RWPE1 (cell line): ENCODE measurements around the gene RASD1.

Experiments
- CTCF ChIA-PET: fragments of 350-600 bp; sonication (Branson Sonifier 250); formaldehyde crosslinking; extraction: SDS; loops from one replicate; lab custom pipeline; 2021; lab: Yijun Ruan, JAX
- POLR2A ChIA-PET: fragments of 400-600 bp; formaldehyde crosslinking; extraction: SDS; loops from one replicate; lab custom pipeline; 2020; ENCODE audit warnings: antibody characterized with exemption; ENCODE audit not compliant: low non-redundant PET; lab: Yijun Ruan, JAX
- DNase-seq: peaks from one replicate; pipeline ENCODE4 v3.0.0; 2012; ENCODE audit warnings: low spot score
- H3K27ac ChIP-seq: fragments of 450-650 bp; 2 replicates; pipeline ENCODE4 v1.5.1; 2017
- TF ChIP-seq, protein P1 (sequence below): fragments of 450-650 bp; conservative IDR thresholded peaks from 2 replicates; pipeline ENCODE4 v1.5.1; 2017; ENCODE audit warnings: low read depth, mild to moderate bottlenecking

RASD1 gene

DNA sequence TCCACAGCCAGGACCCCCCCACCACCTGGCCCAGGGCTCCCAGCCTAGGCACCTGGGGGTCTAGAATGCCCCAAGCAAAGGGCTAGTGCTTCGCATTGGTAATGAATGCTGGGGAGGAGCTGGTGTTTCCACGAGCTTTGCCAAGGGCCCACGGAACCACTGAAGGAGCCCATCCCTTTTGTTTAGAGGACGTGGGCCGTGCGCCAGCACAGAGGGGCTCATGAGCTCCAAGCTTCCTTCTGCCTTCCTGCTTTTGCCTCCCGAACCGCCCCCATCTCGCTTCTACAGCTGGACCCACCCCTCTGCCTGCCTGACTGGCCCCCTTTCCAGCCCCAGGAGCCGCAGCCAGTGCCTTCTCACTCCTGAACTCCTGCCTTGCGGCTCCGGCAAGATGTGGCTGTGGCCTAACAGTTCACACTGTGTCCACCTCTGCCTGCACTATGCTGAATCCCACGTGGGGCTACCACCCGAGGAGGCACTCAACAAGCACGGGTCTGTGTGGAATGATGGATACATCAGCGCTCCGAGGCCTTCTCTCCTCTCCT is 31.8 kb upstream of the RASD1 start:
- POLR2A ChIA-PET = no interaction called here
- DNase-seq = no peak
- H3K27ac ChIP-seq = no peak overlapping the region
- TF ChIP-seq, protein P1, sequence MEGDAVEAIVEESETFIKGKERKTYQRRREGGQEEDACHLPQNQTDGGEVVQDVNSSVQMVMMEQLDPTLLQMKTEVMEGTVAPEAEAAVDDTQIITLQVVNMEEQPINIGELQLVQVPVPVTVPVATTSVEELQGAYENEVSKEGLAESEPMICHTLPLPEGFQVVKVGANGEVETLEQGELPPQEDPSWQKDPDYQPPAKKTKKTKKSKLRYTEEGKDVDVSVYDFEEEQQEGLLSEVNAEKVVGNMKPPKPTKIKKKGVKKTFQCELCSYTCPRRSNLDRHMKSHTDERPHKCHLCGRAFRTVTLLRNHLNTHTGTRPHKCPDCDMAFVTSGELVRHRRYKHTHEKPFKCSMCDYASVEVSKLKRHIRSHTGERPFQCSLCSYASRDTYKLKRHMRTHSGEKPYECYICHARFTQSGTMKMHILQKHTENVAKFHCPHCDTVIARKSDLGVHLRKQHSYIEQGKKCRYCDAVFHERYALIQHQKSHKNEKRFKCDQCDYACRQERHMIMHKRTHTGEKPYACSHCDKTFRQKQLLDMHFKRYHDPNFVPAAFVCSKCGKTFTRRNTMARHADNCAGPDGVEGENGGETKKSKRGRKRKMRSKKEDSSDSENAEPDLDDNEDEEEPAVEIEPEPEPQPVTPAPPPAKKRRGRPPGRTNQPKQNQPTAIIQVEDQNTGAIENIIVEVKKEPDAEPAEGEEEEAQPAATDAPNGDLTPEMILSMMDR = no peak
- CTCF ChIA-PET = interaction anchor here (0.8 kb wide), 1 partner anchor 10 kb away, joined by 3 read pairs; no protein-coding TSS in a partner anchor

GRCh38 chr17:17527534-17527933 is 31.3 kb upstream of the RASD1 start:
- H3K27ac ChIP-seq = no peak overlapping the region
- DNase-seq = no peak
- CTCF ChIA-PET = interaction anchor here (0.7 to 0.8 kb wide), 2 partner anchors 9 to 54 kb away, joined by 3 read pairs; no protein-coding TSS in a partner anchor
- POLR2A ChIA-PET = no interaction called here
- TF ChIP-seq, protein P1 = no peak

GRCh38 chr17:17526369-17526768 is 30.2 kb upstream of the RASD1 start:
- CTCF ChIA-PET = no interaction called here
- POLR2A ChIA-PET = no interaction called here
- no peak for DNase-seq

GRCh38 chr17:17525956-17526355 is 29.8 kb upstream of the RASD1 start:
- TF ChIP-seq, protein P1 = no peak
- no peak overlapping the region for H3K27ac ChIP-seq
- CTCF ChIA-PET = no interaction called here
- no peak for DNase-seq
- POLR2A ChIA-PET = no interaction called here

More at GRCh38 chr17:17526369-17526768, 30.2 kb upstream of the RASD1 start:
- H3K27ac ChIP-seq = no peak overlapping the region
- TF ChIP-seq, protein P1 = no peak

DNA sequence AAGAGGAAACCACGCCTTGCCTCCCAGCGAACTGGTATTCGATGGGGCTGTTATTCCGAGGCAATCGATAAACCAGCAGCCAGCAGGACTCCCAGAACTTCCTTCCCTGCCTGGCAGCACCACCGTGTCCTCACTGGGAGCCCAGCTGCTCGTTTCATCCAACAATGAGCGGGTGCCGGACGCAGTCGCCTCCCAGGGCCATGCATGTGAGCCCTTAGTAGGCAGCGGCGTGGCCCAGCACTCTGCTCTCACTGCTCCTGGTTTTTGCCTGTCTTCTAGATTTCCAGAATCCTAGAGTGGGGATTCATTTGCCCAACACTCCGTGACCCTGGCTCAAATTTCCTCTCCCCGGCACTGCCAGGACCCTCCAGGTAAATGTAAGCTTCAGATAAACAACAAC is 29.1 kb upstream of the RASD1 start:
- POLR2A ChIA-PET = interaction anchor here (0.5 kb wide), 1 partner anchor 16 kb away, joined by 3 read pairs; no protein-coding TSS in a partner anchor

DNA sequence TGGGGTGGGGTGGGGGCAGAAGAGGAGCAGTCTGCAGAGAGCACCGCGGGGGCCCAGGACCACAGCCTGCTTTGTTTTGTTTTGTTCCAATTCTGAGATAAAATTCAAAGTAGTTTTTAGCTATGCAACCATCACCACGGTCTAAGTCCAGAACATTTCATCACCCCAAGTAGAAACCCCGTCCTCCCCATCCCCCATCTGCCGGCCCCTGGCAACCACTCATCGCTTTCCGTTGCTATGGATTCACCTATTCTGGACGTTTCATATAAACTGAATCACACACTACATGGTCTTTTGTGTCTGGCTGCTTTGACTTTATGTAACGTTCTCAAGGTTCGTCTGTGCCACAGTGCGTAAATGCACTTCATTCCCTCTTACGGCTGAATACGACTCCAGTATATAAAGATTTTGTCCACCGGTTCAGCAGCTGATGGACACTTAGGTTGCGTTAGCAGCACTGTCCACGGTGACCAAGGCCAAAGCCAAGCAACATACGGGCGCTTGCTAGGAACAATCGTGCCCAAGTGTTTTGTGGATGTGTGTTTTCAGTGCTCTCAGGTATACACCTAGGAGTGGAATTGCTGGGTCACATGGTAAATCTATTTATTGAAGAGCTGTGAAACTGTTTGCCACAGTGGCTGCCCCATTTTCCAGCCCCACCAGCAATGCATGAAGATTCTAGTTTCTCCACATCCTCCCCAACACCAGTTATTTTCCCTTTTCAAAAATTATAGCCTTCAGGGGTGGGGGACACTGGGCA is 27.7 kb upstream of the RASD1 start:
- POLR2A ChIA-PET = interaction anchor here (0.6 kb wide), 1 partner anchor 140 kb away, joined by 11 read pairs; no protein-coding TSS in a partner anchor

More for the DNA sequence above, 29.1 kb upstream of the RASD1 start:
- no peak for DNase-seq
- no peak overlapping the region for H3K27ac ChIP-seq
- TF ChIP-seq, protein P1 = no peak
- CTCF ChIA-PET = no interaction called here

More for the DNA sequence above, 27.7 kb upstream of the RASD1 start:
- CTCF ChIA-PET = interaction anchor here (0.7 kb wide), 1 partner anchor 169 kb away, joined by 3 read pairs; no protein-coding TSS in a partner anchor
- H3K27ac ChIP-seq = no peak overlapping the region
- no peak for DNase-seq
- TF ChIP-seq, protein P1 = no peak
